ENCODE results near the gene LRRC39.

DNA sequence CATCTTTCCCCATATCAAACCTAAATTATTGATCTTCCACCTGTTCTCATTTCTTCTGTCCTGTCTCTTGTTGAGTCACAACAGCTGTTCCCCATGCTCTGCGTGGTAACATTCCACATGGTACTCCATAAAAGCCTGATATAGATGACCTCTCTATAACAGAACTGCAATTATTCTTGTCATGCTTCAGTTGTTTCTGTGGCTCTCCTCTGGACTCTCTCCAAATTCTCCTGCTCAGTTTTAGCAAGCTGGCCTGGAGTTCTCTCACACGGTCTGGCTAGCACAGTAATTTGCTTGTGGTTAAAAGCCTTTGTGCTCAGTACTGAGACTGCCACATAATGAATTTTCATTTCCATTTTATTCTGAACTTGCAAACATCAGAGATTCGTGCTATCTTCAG lies 10.6 kb upstream of the LRRC39 start:
- TF ChIP-seq, protein P1, sequence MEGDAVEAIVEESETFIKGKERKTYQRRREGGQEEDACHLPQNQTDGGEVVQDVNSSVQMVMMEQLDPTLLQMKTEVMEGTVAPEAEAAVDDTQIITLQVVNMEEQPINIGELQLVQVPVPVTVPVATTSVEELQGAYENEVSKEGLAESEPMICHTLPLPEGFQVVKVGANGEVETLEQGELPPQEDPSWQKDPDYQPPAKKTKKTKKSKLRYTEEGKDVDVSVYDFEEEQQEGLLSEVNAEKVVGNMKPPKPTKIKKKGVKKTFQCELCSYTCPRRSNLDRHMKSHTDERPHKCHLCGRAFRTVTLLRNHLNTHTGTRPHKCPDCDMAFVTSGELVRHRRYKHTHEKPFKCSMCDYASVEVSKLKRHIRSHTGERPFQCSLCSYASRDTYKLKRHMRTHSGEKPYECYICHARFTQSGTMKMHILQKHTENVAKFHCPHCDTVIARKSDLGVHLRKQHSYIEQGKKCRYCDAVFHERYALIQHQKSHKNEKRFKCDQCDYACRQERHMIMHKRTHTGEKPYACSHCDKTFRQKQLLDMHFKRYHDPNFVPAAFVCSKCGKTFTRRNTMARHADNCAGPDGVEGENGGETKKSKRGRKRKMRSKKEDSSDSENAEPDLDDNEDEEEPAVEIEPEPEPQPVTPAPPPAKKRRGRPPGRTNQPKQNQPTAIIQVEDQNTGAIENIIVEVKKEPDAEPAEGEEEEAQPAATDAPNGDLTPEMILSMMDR (IDR thresholded peaks at IDR 0.05): no peak
- TF ChIP-seq POLR2A (IDR thresholded peaks at IDR 0.05): no peak
- no peak for TF ChIP-seq EP300 (IDR thresholded peaks at IDR 0.05)
